CD1c-positive myeloid dendritic cell (primary cell): ENCODE results near the gene SESTD1.
A peak's percentile ranks its signal among the peaks of the same experiment; 100 is the strongest.
"Not testable (repeated sequence)": the region's sequence is repeated elsewhere in the genome, so short reads cannot be mapped to it uniquely, and the experiment has no call there.

Experiments used
- DNase-seq: peaks from one replicate; pipeline ENCODE4 v3.0.0-alpha.2; 2016; ENCODE audit errors: extremely low spot score

Gene SESTD1

DNA sequence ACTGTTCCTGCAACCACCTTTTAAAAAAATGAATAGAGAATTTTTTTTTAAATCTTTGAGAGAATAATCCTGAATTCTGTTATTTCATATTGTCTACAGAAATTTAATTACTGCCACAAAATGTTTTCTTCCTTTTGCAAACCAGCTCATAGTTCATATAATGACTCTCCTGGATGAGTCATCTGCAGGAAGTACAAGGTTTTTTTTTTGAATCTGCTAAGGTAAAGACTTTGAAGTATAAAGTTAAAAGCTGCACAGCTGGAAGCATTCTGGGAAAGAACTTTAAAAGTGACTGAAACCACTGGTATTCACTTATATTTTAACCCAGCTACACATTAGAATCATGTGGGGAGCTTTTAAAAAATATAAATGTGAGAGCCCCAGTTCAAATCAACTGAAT, 25.4 kb downstream of the SESTD1 start:
- DNase-seq, result peak; percentile 20

DNA sequence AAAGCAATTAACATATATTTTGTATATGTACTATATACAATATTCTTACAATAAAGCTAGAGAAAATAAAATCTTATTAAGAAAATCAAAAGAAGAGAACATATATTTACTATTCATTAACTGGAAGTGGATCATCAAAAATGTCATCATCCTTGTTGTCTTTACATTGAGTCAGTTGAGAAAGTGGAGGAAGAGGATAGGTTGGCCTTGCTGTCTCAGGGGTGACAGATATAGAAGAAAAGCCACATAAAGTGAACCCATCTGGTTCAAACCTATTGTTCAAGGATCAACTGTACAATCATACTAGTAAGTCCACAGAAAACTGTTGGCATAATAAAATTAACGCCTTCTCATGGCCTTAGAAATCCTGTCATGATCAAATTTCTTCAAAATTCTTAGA, 26.6 kb downstream of the SESTD1 start:
- no peak for DNase-seq

DNA sequence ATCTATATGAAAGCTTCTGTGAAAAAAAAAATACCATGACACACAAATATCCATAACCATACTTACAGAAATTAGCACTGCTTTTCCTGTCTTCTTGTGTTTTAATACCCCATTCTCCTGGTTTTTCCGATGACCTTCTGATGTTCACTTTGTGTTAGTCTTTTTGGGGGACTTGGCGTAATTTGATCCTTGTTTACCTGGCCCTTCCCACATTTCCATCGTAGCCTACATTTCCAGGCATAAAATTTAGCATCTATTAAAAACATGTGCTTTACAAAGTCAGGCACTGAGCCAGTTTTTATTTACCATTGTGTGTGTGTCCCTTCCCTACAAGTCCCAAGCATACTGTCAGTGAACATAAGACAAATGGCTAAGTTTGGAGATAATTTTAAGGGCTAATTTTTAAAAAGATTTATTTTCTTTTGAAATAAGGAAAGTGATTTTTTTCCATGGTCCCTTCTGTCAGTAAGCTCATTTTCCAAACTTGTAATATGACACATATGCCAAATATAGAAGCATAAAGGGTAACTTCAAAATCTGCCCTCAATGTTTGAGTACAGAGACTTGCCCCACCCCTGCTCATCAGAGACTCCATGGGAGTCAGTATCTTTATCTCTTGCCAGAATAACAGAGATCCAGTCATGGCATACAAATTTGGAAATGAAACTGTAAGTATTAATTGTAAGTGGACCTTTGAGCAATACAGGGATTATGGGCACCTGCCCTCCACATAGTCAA, 27.3 kb downstream of the SESTD1 start:
- DNase-seq, result no peak

DNA sequence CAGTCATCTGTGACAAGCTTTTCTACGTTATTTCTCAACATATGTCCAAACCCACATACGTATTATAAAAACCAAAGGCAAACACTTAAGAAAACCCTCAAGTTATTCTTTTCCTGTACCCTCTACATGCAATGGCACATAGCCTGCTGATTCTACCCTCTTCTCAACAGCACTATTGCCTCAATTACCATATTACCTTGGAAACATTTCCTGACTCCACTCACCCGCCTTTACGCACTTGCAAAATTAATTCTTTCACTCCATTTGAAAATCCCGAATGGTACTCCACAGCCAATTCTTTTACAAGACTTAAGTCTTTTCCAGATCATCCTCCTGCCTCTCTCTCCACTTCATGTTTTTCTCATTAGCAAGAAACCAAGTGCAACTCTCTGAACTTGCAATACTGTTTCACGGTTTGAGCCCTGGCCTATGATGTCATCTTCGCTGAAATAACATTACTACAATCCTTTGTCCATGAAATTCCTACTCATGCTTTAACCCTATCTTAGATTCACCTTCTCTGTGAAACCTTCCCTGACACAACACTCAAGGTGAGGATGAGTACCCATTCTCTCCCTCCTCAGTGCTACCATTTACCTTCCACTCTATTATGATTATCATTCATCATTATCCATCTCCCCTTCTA, 29.0 kb downstream of the SESTD1 start:
- peak; percentile 24 for DNase-seq

DNA sequence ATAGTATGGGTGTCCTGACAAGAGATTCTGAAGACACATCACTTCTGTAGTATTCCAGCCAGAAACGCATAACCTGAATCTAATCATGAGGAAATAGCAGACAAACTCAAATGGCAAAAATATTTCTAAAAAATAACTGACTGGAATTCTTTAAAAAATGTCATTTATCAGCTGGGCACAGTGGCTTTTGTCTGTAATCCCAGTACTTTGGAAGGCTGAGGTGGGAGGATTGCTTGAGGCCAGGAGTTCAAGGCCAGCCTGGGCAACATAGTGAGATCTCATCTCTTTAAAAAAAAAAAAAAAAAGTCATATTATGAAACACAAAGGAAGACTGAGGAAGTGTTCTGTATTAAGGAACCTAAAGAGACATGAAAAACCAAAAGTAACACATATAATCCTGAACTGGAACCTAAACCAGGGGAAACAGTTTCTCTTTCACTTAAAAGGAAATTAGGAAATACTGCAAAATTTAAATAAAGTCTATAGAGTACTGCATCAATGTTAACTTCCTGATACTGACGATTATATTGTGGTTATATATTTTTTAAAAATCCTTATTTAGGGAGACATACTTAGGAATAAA, 29.9 kb downstream of the SESTD1 start:
- peak; percentile 73 for DNase-seq

DNA sequence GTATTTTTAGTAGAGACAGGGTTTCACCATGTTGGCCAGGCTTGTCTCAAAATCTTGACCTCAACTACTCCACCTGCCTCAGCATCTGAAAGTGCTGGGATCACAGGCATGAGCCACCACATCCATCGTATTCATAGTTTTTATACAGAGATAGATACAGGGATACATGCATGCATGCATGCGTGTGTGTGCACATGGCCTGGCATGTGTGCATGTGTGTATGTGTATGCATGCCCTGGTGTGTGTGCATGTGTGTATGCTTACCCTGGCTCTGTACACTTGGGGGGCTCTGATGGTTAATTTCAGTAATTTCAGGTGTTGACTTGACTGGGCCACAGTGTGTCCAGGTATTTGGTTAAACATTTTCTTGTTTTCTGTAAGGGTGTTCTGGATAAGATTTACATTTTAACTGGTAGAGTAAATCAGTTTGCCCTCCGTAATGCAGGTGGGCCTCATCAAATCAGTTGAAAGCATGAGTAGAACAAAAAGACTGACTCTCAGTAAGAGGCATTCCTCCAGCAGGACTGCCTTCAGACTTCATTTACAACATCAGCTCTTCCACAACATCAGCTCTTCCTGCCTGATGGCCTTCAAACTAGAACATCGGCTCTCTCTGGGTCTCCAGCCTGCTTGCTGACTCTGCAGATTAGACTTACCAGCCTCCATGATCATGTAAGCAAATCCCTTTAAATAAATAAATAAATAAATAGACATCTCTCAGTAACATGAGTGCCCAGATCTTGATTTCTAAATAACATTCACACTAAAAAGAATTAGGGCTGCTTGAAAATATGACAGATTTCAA, 30.8 kb downstream of the SESTD1 start:
- peak; percentile 1 for DNase-seq

DNA sequence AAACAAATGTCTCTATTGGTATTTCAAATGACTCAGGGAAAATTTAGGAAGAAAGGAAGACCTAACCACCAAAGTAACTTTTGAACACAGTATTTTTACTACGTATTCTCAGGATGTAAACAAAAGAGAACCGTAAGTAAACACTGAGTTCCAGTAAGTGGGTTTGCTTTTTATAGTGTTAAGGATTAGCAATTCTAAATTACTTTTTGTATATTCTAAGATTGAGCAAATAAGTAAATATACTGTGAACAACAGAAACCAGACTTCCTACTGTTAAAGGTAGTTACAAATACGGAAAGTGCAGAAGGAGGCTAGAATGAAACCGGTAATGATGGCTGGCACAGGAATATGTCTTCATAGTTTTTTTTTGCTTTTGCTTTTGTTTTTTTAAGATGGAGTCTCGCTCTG, 31.5 kb downstream of the SESTD1 start:
- peak; percentile 0 for DNase-seq

DNA sequence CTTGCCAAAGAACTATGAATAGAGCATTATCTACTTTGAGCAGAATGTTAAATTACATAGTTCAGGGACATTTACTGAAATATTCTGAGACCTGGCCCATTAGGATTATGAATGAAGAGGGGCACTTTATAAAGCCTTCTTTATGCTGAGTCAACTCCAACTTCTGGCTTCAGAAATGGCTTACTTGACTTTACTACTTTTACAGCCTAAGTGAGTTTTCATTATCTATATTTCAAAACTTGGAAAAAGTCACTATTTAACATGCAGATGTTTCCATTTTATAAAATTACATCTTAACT, 37.7 kb downstream of the SESTD1 start:
- peak; percentile 0 for DNase-seq

DNA sequence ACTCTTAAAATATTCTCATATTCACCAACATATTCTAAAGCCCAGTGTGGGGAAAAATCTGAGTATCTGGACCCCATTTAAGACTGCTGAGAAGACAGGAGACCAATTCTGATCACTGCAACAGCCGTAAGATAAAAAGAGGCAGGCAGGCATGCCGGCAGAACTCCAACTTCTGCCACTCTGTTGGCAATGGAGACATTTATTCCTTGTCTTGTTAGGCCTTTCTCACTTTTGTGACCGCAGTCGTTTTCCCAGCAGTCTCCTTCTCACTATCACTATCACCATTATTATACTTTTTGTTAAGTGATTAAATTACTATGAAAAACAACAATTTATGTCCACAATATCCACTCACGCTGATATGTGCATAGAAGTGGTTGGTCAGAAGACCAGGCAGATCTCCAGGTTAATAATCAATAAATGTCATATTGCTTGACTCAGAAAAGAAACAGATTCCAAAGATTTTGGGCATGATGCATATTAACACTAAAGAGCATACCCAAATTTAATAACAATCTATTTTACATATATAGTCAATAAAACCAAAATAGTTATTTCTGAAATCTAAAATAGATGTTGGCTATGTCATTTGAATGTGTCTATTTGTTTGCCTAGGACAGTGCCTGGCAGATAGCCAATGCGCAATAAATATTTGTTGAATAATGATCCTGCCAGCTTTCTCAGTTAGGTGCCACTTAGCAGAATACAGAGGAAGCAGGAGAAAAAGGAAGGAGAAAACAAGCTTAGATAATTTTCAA, 38.2 kb downstream of the SESTD1 start:
- peak; percentile 0 for DNase-seq

DNA sequence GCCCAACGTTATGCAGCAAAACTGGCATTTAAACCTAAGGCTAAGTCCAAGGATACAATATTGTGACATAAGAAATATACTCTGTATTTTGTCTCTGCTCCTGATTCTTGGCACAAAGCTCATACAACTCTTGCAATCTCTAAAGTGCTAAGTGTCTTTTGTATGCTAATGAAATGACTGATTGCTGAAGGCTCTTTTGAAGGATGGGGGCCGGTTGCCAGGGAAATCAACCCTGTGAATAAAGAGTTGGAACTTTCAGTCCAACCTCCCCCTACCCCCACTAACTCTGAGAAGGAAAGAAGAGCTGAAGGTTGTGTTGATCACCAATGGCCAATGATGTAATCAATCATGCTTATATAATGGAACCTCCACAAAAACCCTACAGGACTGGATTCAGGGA, 40.3 kb downstream of the SESTD1 start:
- no peak for DNase-seq

DNA sequence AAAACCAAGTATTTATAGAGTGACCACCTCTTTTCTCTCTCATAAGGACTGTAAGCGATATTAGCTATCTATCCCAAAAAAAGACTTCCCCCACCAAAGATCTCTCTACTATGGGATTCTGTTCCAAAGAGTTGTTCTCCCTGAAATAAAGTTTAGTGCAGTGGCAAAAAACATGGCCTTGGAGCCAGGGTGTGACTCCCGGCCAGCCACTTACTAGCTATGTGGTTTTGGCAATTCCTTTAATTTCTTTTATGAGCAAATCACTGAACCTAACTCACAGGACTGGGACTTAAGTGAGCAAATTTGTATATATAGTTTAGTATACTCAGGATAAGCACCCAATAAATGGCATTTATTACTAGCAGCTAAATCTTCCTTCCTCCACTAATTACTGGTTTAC, 42.6 kb downstream of the SESTD1 start:
- DNase-seq, result peak; percentile 0

DNA sequence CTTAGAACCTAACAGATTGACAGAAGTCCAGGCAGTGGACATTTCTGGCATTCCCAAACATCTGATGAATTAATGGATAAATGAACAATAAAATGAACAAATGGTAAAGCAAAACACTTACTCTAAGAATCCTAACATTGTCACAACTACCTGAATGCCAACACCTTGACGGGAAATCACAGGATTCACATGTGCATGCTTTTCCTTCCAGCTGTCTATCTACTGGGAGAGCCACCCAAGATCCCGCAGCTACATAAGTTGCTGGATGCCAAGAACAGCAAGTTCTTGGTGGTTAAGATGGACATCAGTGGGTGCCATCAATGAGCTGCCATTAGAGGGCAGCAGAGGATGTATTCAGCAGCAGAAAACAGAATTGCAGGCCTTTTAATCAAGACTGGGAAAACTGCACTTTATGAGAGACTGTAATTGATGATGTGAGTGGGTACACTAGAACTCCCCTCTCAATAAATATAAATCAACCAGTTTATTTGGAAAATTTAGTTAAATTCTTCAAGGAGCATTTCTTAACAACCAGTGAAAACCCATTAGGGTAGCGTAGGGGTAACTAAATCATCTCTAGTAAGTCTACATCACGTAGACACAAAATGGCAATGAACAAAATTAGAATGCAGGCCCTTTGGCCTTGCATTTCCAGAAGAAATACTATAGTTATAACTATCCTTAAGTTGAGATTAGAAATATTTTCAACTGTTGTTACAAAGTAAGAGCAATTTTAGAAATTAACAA, 45.6 kb downstream of the SESTD1 start:
- peak; percentile 68 for DNase-seq

DNA sequence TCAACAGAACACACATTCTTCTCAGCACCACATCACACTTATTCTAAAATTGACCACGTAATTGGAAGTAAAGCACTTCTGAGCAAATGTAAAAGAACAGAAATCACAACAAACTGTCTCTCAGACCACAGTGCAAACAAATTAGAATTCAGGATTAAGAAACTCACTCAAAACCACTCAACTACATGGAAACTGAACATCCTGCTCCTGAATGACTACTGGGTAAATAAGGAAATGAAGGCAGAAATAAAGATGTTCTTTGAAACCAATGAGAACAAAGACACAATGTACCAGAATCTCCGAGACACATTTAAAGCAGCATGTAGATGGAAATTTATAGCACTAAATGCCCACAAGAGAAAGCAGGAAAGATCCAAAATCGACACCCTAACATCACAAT, 50.0 kb downstream of the SESTD1 start:
- DNase-seq, result not testable (repeated sequence)

DNA sequence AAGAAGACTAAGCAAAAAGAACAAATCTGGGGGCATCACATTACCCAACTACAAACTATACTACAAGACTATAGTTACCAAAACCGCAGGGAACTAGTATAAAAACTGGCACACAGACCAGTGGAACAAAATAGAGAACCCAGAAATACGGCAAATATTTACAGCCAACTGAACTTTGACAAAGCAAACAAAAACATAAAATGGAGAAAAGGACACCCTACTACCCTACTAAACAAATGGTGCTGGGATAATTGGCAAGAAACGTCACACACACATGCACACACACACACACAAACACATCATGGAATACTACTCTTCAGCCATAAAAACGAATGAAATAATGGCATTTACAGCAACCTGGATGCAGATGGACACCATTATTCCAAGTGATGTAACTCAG, 53.3 kb downstream of the SESTD1 start:
- no peak for DNase-seq

DNA sequence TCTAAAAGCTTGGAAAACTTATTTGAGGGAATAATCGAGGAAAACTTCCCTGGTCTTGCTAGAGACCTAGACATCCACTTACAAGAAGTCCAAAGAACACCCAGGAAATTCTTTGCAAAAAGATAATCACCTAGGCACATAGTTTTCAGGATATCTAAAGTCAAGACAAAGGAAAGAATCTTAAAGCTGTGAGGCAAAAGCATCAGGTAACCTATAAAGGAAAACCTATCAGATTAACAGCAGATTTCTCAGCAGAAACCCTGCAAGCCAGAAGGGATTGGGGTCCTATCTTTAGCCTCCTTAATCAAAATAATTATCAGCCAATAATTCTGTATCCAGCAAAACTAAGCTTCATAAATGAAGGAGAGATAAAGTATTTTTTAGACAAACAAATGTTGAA, 56.4 kb downstream of the SESTD1 start:
- not testable (repeated sequence) for DNase-seq

DNA sequence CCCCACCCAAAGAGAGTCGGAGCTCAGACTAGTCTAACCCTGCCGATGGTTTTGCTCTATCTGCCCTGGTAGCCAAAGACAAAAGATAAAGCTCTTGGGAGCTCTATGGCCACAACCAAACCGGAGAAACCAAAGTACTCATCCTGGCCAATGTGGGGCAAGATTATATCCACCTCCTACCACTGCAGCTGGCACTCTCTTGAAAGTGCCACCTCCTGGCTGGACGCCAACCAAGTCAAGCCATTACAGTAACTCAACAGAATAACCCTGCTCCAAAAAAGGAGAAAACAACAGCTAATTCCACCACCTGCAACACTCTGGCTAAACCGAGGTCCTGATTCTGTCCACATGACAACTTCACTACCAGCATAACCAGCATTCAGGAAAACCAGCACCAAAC, 57.6 kb downstream of the SESTD1 start:
- no peak for DNase-seq

DNA sequence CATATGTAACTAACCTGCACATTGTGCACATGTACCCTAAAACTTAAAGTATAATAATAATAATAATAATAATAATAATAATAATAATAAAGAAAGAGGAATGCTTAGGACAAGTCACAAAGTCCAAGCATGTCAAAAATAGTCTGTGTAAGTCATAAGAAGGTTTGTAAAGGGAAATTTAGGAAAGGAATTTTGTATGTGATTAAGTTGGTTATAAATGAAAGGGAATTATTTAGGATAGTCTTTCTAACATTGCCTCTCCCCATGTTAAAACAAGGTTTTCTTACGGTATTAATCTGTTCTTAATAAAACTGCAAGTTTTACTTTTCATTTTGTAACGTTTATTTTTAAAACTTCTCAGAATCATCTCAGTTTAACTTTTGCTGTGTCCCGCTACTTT, 62.8 kb downstream of the SESTD1 start:
- no peak for DNase-seq

DNA sequence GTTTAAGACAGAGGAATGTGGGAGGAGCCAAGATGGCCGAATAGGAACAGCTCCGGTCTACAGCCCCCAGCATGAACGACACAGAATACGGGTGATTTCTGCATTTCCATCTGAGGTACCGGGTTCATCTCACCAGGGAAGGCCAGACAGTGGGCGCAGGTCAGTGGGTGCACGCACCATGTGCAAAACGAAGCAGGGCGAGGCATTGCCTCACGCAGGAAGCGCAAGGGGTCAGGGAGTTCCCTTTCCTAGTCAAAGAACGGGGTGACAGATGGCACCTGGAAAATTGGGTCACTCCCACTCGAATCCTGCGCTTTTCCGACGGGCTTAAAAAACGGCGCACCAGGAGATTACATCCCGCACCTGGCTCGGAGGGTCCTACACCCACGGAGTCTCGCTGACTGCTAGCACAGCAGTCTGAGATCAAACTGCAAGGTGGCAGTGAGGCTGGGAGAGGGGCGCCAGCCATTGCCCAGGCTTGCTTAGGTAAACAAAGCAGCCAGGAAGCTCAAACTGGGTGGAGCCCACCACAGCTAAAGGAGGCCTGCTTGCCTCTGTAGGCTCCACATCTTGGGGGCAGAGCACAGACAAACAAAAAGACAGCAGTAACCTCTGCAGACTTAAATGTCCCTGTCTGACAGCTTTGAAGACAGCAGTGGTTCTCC, 68.6 kb downstream of the SESTD1 start:
- not testable (repeated sequence) for DNase-seq

DNA sequence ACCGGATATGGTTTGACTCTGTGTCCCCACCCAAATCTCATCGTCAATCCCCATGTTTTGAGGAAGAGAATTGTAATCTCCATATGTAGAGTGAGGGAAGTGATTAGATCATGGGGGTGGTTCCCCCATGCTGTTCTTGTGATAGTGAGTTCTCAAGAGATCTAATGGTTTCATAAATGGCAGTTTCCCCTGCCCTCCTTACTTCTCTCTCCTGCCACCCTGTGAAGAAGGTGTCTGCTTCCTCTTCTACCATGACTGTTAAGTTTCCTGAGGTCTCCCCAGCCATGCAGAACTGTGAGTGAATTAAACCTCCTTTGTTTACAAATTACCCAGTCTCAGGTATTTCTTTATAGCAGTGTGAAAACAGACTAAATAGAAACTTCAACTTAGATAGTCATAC, 69.5 kb downstream of the SESTD1 start:
- peak; percentile 7 for DNase-seq

DNA sequence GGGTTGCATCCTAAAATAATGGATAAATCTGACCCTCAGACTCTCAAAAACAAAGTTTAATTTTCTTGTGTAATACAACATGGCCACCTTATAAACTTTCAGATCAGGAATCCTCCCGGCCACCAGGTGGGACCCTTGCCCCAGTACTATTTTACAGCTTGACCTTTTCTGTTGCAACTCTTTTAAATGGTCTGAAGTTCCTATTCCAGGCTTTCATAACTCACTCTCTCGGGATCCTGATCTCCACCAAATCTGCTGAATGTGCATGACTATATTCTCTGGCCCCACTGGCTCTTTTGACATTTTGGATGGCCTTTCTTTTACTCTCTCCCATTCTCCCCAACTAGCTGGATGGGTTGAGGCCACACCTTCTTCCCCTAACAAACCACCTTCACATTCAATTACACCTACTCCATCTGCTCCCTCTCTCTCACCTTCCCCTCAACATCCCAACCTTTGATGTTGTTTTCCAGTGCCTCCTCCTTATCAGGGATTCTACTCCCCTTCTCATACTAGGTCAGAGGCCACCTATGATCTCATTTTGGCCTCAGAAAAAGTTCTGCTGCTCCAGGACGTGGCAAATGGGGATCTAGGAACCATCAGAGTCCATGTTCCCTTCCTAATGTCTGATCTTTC, 70.8 kb downstream of the SESTD1 start:
- peak; percentile 0 for DNase-seq
